Measurements from ENCODE around the gene NCAM1.

The NCAM1 gene

DNA sequence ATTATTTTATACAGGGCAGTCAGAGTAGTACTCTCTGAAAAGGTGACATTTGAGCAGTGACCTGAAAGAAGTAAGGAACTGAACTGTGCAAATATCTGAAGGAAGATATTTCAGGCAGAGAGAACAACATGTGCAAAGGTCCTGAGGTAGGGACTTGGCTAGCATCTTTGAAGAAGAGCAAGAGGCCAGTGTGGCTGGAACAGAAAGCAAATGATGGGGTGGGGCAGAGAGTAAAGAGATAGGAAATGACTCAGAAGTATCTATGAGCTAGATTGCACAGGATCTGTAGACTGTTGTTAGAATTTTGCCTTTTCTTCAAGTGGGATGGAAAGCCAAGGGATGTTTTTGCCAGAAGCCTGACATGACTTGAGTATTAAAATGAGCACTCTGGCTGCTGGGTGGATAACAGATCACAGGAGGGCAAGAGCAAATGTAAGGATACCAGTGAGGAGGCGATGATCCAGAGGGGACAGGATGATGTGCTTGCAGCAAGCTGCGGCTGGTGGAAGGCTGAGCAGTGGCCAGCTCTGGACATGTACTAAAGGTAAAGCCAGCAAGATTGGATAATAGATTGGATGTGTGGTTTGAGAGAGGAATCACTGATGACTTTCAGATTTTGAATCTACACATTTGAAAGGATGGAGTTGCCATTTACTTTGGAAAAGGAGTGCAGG is 320.0 kb downstream of the NCAM1 start:
- no peak for TF ChIP-seq SPI1 (IDR thresholded peaks at IDR 0.05; ENCODE audit: borderline replicate concordance, low read depth)
- TF ChIP-seq POLR2AphosphoS5 (IDR thresholded peaks at IDR 0.05; ENCODE audit: low read depth) = no peak
- TF ChIP-seq CTCF (IDR thresholded peaks at IDR 0.05; ENCODE audit: insufficient read depth, low read length) = no peak
- TF ChIP-seq GABPA (IDR thresholded peaks at IDR 0.05; ENCODE audit: low read depth) = no peak
- no peak for TF ChIP-seq REST (IDR thresholded peaks at IDR 0.05; ENCODE audit: insufficient replicate concordance, low read depth)
- no peaks in the 10 kb centered on the region for H3K27me3 ChIP-seq (ENCODE audit: insufficient read depth, poor library complexity, severe bottlenecking)
- no peak for DNase-seq (ENCODE audit: low read depth in 1 of 2, low spot score in 1 of 2)

GRCh38 chr11:113282898-113283437 is 321.7 kb downstream of the NCAM1 start:
- Histone ChIP-seq H3K27ac (replicated peaks) (no peak overlapping the region), H3K4me3 (replicated peaks; ENCODE audit: insufficient read depth, low read length) (no peak overlapping the region), H3K27me3 (ENCODE audit: insufficient read depth, poor library complexity, severe bottlenecking) (no peaks in the 10 kb centered on the region)
- TF ChIP-seq REST (IDR thresholded peaks at IDR 0.05; ENCODE audit: insufficient replicate concordance, low read depth) = no peak
- no peak for TF ChIP-seq POLR2AphosphoS5 (IDR thresholded peaks at IDR 0.05; ENCODE audit: low read depth)
- no peak for TF ChIP-seq GABPA (IDR thresholded peaks at IDR 0.05; ENCODE audit: low read depth)
- no peak for TF ChIP-seq SPI1 (IDR thresholded peaks at IDR 0.05; ENCODE audit: borderline replicate concordance, low read depth)
- no peak for TF ChIP-seq CTCF (IDR thresholded peaks at IDR 0.05; ENCODE audit: insufficient read depth, low read length)
- DNase-seq (ENCODE audit: low read depth in 1 of 2, low spot score in 1 of 2) = no peak

More for the DNA sequence above, 320.0 kb downstream of the NCAM1 start:
- no peak overlapping the region for H3K27ac ChIP-seq (replicated peaks)
- H3K4me3 ChIP-seq (replicated peaks; ENCODE audit: insufficient read depth, low read length) = no peak overlapping the region

DNA sequence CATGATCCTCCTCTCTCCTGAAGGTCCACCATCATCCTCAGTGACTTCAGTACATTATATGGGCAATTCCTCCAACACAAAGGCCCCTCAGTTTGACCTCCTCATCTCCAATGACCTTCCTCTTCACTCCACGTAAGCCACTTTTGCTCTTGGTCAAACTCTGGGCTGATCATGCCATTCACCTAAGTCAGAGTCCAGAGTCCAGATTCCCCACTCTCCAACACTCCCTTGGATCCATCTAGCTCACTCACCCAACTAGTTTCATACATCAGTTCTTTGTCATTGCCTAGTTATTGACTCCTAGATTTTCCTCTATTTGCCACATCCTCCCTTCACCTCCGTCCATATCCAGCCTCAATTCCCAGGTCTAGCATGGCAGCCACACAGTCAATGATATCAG is 322.7 kb downstream of the NCAM1 start:
- TF ChIP-seq POLR2AphosphoS5 (IDR thresholded peaks at IDR 0.05; ENCODE audit: low read depth) = no peak
- TF ChIP-seq CTCF (IDR thresholded peaks at IDR 0.05; ENCODE audit: insufficient read depth, low read length) = no peak
- Histone ChIP-seq H3K27ac (replicated peaks) (no peak overlapping the region), H3K27me3 (ENCODE audit: insufficient read depth, poor library complexity, severe bottlenecking) (no peaks in the 10 kb centered on the region), H3K4me3 (replicated peaks; ENCODE audit: insufficient read depth, low read length) (no peak overlapping the region)
- no peak for DNase-seq (ENCODE audit: low read depth in 1 of 2, low spot score in 1 of 2)

DNA sequence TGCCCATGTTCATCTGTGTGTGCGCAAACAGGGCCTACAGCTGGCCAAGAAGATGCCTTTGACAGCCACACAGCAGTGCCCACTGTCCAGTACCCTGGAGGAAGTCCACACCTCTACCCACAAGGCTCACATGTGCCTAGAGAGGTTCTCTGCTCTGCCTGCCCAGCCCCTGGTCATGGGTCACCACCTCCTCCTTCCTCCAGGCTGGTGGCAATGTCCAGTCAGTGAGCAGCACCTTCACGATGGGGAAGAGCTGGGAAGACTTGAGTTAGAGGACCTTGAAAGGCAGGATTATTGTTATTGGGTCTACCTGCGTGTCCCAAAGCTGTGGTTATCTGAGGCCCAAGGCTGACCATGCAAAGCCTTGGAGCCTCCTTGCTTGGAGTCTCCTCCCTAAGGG is 324.8 kb downstream of the NCAM1 start:
- no peak for DNase-seq (ENCODE audit: low read depth in 1 of 2, low spot score in 1 of 2)
- TF ChIP-seq CTCF (IDR thresholded peaks at IDR 0.05; ENCODE audit: insufficient read depth, low read length) = no peak
- no peak for TF ChIP-seq REST (IDR thresholded peaks at IDR 0.05; ENCODE audit: insufficient replicate concordance, low read depth)
- no peak for TF ChIP-seq SPI1 (IDR thresholded peaks at IDR 0.05; ENCODE audit: borderline replicate concordance, low read depth)
- TF ChIP-seq GABPA (IDR thresholded peaks at IDR 0.05; ENCODE audit: low read depth) = no peak
- no peak for TF ChIP-seq POLR2AphosphoS5 (IDR thresholded peaks at IDR 0.05; ENCODE audit: low read depth)
- Histone ChIP-seq H3K27me3 (ENCODE audit: insufficient read depth, poor library complexity, severe bottlenecking) (no peaks in the 10 kb centered on the region), H3K4me3 (replicated peaks; ENCODE audit: insufficient read depth, low read length) (no peak overlapping the region), H3K27ac (replicated peaks) (no peak overlapping the region)

Data from HL-60 (cell line).